ENCODE measurements around the gene CARNS1. TPM values are rescaled to one million over a fixed set of nuclear protein-coding genes. Genes with fewer than 3 reads are reported as not detected.

Gene CARNS1
- total and polyA plus RNA-seq, 9 of the 15 experiments (the other 6 are each of a cell fraction or from before 2014, with no cell fraction given): 0.01 to 0.18 (median 0.06) TPM; not detected in 3

DNA sequence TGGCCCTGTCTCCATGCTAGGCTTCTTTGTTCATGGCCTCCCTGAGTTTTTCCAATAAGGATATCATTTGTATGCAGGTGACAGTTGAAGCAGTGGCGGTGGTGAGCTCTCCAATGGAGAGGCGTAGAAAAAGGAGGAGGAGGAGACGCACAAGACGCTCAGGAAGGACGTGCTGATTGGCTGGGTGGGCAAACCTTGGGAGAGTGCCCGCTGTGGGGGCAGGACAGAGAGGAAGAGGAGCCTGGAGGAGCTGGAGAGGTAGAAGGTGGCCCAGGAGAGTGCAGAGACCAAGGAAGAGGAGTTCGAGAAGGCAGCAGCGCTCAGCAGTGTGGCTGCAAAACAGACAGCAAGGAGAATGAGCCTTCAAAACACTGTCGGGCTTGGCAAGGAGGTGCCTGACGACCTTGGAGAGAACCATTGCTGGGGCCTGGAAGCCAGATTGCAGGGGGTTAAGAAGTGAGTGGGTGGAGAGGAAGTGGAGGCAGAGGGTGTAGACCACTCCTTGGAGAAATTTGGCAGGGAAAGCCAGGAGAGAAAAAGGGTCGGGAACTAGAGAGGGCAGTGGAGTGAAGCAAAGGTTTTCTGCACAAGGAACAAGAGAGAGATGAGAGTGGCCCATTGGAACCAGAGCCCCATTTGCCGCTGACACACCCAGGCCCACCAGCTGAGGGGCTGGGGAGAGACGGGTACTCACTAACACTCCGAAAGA is 49.6 kb upstream of the CARNS1 start:
- peaks cover 6% of the 10 kb centered on the region; the same call in 1 of the 3 replicates for H3K79me2 ChIP-seq (ENCODE audit: control insufficient read depth, insufficient read depth, low read length)
- DNase-seq (ENCODE audit: extremely low read depth in 1 of 4, low spot score in 3 of 4): no peak
- H3K4me1 ChIP-seq (replicated peaks in 1 of 2; ENCODE audit: control insufficient read depth in 2 of 2, insufficient read depth in 2 of 2, low read length in 2 of 2): peaks cover 14 to 47% of the 10 kb centered on the region in 2 experiments

DNA sequence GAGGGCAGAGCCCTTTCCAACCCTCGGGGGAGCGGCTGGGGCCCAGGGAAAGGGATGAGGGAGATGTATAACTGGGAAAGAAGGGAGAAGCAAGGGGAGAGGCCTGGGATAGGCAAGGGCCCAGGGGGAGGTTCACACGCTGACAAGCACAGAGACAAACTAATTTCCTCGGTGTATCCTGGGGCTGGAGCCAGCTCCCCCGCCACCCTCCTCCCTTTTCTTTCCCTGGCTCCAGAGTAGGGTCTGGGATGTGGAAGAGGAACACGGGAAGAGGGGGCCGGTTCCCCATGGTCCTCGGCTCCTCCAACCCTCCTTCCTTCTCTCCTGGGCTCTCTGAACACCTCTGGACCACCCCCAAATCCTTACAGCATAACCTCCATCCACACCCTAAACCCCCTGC is 48.9 kb upstream of the CARNS1 start:
- FAIRE-seq (no peak), DNase-seq (ENCODE audit: extremely low read depth in 1 of 4, low spot score in 3 of 4) (no peak), ATAC-seq (no peak)
- no peaks in the 10 kb centered on the region for H3K9me1 ChIP-seq (ENCODE audit: control insufficient read depth, insufficient read depth, low read length)
- CTCF ChIA-PET (ENCODE audit: low intra/inter-chr PET ratio): no interaction called here
- H3K9ac ChIP-seq (ENCODE audit: insufficient read depth in 1 of 2, low read depth in 2 of 2, low read length in 2 of 2): peak overlapping the region in 1 of 2 experiments; percentile 48; a peak in 1 of 4 replicates
- 77% methylated on average over 5 of the region's 8 CpGs for WGBS (ENCODE audit: insufficient coverage, low coverage, missing lambda C conversion rate)
- H2AFZ ChIP-seq (ENCODE audit: low read depth, low read length): no peak overlapping the region
- H3K4me2 ChIP-seq (ENCODE audit: insufficient read depth, low read length): no peak overlapping the region
- no peak overlapping the region for H3K27ac ChIP-seq (ENCODE audit: extremely low read depth, low read depth, low read length)
- H4K20me1 ChIP-seq (replicated peaks; ENCODE audit: control insufficient read depth, insufficient read depth, low read length): no peaks in the 10 kb centered on the region
- intact Hi-C loops (cut with micrococcal nuclease) (no loop called here), in situ Hi-C loops (cut with MboI) (no loop called here)
- H3K36me3 ChIP-seq (ENCODE audit: control insufficient read depth, insufficient read depth, low read length): peaks cover 5% of the 10 kb centered on the region; the same call in 1 of the 3 replicates
- peaks cover 21 to 53% of the 10 kb centered on the region in 2 experiments for H3K4me1 ChIP-seq (replicated peaks in 1 of 2; ENCODE audit: control insufficient read depth in 2 of 2, insufficient read depth in 2 of 2, low read length in 2 of 2)
- H3K4me3 ChIP-seq: no peak overlapping the region
- BruUV-seq (replicated peaks): no TSS peak
- POLR2A ChIA-PET: interaction anchor here (1.0 kb wide), 1 partner anchor 10 kb away, joined by 3 read pairs; no protein-coding TSS in a partner anchor
- peaks cover 12% of the 10 kb centered on the region; the same call in 1 of the 3 replicates for H3K79me2 ChIP-seq (ENCODE audit: control insufficient read depth, insufficient read depth, low read length)
- H3K9me3 ChIP-seq (replicated peaks; ENCODE audit: control insufficient read depth, insufficient read depth, low read depth, low read length): no peaks in the 10 kb centered on the region; the same call in 1 of the 2 replicates
- H3K27me3 ChIP-seq (ENCODE audit: control insufficient read depth in 2 of 2, insufficient read depth in 2 of 2, low read length in 2 of 2): no peaks in the 10 kb centered on the region
- TF ChIP-seq HEY1 (CRISPR knock-in tag; IDR thresholded peaks at IDR 0.05; ENCODE audit: borderline replicate concordance) (no peak), NFXL1 (CRISPR knock-in tag; IDR thresholded peaks at IDR 0.05) (no peak), SP1 (CRISPR knock-in tag; IDR thresholded peaks at IDR 0.05) (no peak), ZNF551 (CRISPR knock-in tag; IDR thresholded peaks at IDR 0.05) (no peak), TAF1 (IDR thresholded peaks at IDR 0.05; ENCODE audit: control insufficient read depth, extremely low read depth, insufficient read depth, low read length, severe bottlenecking) (no peak), NR2C2 (CRISPR knock-in tag; IDR thresholded peaks at IDR 0.05) (no peak), NR2C2 (tag; IDR thresholded peaks at IDR 0.05) (no peak), CREM (IDR thresholded peaks at IDR 0.05; ENCODE audit: low read depth) (no peak), CC2D1A (IDR thresholded peaks at IDR 0.05) (no peak), FUS (optimal IDR thresholded peaks at IDR 0.05; ENCODE audit: low read depth, low read length) (no peak), NR4A1 (CRISPR knock-in tag; IDR thresholded peaks at IDR 0.05) (no peak), NR4A1 (tag; IDR thresholded peaks at IDR 0.05) (no peak), SNRNP70 (optimal IDR thresholded peaks at IDR 0.05; ENCODE audit: low read depth, low read length) (no peak)
- TF ChIP-seq, protein P1, sequence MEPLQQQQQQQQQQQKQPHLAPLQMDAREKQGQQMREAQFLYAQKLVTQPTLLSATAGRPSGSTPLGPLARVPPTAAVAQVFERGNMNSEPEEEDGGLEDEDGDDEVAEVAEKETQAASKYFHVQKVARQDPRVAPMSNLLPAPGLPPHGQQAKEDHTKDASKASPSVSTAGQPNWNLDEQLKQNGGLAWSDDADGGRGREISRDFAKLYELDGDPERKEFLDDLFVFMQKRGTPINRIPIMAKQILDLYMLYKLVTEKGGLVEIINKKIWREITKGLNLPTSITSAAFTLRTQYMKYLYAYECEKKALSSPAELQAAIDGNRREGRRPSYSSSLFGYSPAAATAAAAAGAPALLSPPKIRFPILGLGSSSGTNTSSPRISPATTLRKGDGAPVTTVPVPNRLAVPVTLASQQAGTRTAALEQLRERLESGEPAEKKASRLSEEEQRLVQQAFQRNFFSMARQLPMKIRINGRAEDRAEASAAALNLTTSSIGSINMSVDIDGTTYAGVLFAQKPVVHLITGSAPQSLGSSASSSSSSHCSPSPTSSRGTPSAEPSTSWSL (CRISPR knock-in tag; IDR thresholded peaks at IDR 0.05; ENCODE audit: borderline replicate concordance): no peak

More for the DNA sequence above, 49.6 kb upstream of the CARNS1 start:
- no peak for ATAC-seq
- peaks cover 5% of the 10 kb centered on the region; the same call in 1 of the 3 replicates for H3K36me3 ChIP-seq (ENCODE audit: control insufficient read depth, insufficient read depth, low read length)
- peak overlapping the region in 1 of 2 experiments; percentile 68; a peak in 1 of 4 replicates for H3K9ac ChIP-seq (ENCODE audit: insufficient read depth in 1 of 2, low read depth in 2 of 2, low read length in 2 of 2)
- in situ Hi-C loops (cut with MboI) (no loop called here), intact Hi-C loops (cut with micrococcal nuclease) (no loop called here)
- H2AFZ ChIP-seq (ENCODE audit: low read depth, low read length): no peak overlapping the region
- no peaks in the 10 kb centered on the region; the same call in 1 of the 2 replicates for H3K9me3 ChIP-seq (replicated peaks; ENCODE audit: control insufficient read depth, insufficient read depth, low read depth, low read length)
- H3K27me3 ChIP-seq (ENCODE audit: control insufficient read depth in 2 of 2, insufficient read depth in 2 of 2, low read length in 2 of 2): no peaks in the 10 kb centered on the region
- 57% methylated on average over 14 of the region's 14 CpGs for WGBS (ENCODE audit: insufficient coverage, low coverage, missing lambda C conversion rate)
- no peak overlapping the region for H3K27ac ChIP-seq (ENCODE audit: extremely low read depth, low read depth, low read length)
- no peak overlapping the region for H3K4me3 ChIP-seq
- H3K9me1 ChIP-seq (ENCODE audit: control insufficient read depth, insufficient read depth, low read length): no peaks in the 10 kb centered on the region
- H4K20me1 ChIP-seq (replicated peaks; ENCODE audit: control insufficient read depth, insufficient read depth, low read length): no peaks in the 10 kb centered on the region
- no peak for TF ChIP-seq BRD4 (IDR thresholded peaks at IDR 0.05)
- TF ChIP-seq EGR1 (conservative IDR thresholded peaks at IDR 0.05): peak; percentile 49; the same call in 1 of the 2 replicates
- no peak for FAIRE-seq
- ChIA-PET POLR2A (interaction anchor here (0.5 to 1.2 kb wide), 2 partner anchors 12 to 17 kb away, joined by 3 to 4 read pairs; no protein-coding TSS in a partner anchor), CTCF (ENCODE audit: low intra/inter-chr PET ratio) (no interaction called here)
- no peak overlapping the region for H3K4me2 ChIP-seq (ENCODE audit: insufficient read depth, low read length)
- BruUV-seq (replicated peaks): no TSS peak

All from K562 (cell line).